Measurements from ENCODE around the gene RNF186.

RNF186 gene

GRCh38 chr1:19828546-19828945 is 13.5 kb upstream of the RNF186 start:
- POLR2A ChIA-PET (ENCODE audit: low non-redundant PET), result no interaction called here
- CTCF ChIA-PET, result no interaction called here
- DNase-seq (ENCODE audit: low spot score), result no peak

GRCh38 chr1:19825298-19825697 is 10.2 kb upstream of the RNF186 start:
- no peak overlapping the region for H3K27ac ChIP-seq
- DNase-seq (ENCODE audit: low spot score), result no peak
- ChIA-PET POLR2A (ENCODE audit: low non-redundant PET) (no interaction called here), CTCF (no interaction called here)
- no peak for TF ChIP-seq CTCF (conservative IDR thresholded peaks at IDR 0.05; ENCODE audit: low read depth)

More at GRCh38 chr1:19828546-19828945, 13.5 kb upstream of the RNF186 start:
- no peak overlapping the region for H3K27ac ChIP-seq
- TF ChIP-seq CTCF (conservative IDR thresholded peaks at IDR 0.05; ENCODE audit: low read depth), result no peak

- TF ChIP-seq CTCF (conservative IDR thresholded peaks at IDR 0.05; ENCODE audit: low read depth), result no peak
- no peak overlapping the region for H3K27ac ChIP-seq
- POLR2A ChIA-PET (ENCODE audit: low non-redundant PET), result no interaction called here
- DNase-seq (ENCODE audit: low spot score), result no peak
- CTCF ChIA-PET, result interaction anchor here (0.5 to 0.6 kb wide), 2 partner anchors 49 to 395 kb away, joined by 3 to 4 read pairs; no protein-coding TSS in a partner anchor
These were observed 9.5 kb upstream of the RNF186 start for GRCh38 chr1:19824541-19824940.

DNA sequence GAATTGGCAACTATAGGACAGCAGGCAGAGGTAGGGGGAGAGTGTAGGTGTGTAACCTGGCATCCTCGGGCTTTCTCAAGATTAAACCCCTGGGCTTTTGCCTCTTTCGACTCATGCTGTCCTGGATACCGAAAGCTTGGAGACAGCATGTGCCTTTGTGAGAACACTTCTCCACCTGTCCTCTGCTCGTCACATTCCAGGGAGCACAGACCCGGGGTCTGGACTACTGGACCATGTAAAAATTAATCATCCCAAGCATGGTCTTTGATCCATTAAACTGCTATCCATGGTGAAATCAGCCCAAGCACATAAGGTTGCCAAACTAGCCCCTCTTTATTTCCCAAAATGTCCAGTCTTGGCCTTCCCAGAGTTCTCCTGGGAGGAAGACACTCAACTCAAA is 9.0 kb upstream of the RNF186 start:
- POLR2A ChIA-PET (ENCODE audit: low non-redundant PET), result no interaction called here

GRCh38 chr1:19819701-19820100 is 4.6 kb upstream of the RNF186 start:
- DNase-seq (ENCODE audit: low spot score), result no peak
- no peak for TF ChIP-seq CTCF (conservative IDR thresholded peaks at IDR 0.05; ENCODE audit: low read depth)
- CTCF ChIA-PET, result interaction anchor here (1.4 kb wide), 1 partner anchor 8 kb away, joined by 3 read pairs; no protein-coding TSS in a partner anchor
- H3K27ac ChIP-seq, result no peak overlapping the region
- POLR2A ChIA-PET (ENCODE audit: low non-redundant PET), result no interaction called here

More for the DNA sequence above, 9.0 kb upstream of the RNF186 start:
- no peak overlapping the region for H3K27ac ChIP-seq
- no peak for TF ChIP-seq CTCF (conservative IDR thresholded peaks at IDR 0.05; ENCODE audit: low read depth)
- CTCF ChIA-PET, result interaction anchor here (0.5 to 0.6 kb wide), 2 partner anchors 48 to 396 kb away, joined by 3 to 4 read pairs; no protein-coding TSS in a partner anchor
- no peak for DNase-seq (ENCODE audit: low spot score)

GRCh38 chr1:19818324-19818723 is 3.2 kb upstream of the RNF186 start:
- no peak for DNase-seq (ENCODE audit: low spot score)
- TF ChIP-seq CTCF (conservative IDR thresholded peaks at IDR 0.05; ENCODE audit: low read depth), result no peak
- POLR2A ChIA-PET (ENCODE audit: low non-redundant PET), result no interaction called here
- CTCF ChIA-PET, result interaction anchor here (0.6 kb wide), 1 partner anchor 14 kb away, joined by 3 read pairs; no protein-coding TSS in a partner anchor
- H3K27ac ChIP-seq, result no peak overlapping the region

Measured in RWPE1 (cell line).